H1 (cell line): Measurements from ENCODE around the gene MBNL1.

Source experiments
- ATF2 ChIP-seq: IDR thresholded peaks from 2 replicates; pipeline ENCODE4 v1.6.1; 2012; ENCODE audit warnings: low read length, inconsistent platforms
- CEBPB ChIP-seq: IDR thresholded peaks from 2 replicates; pipeline ENCODE4 v1.6.1; 2012; ENCODE audit warnings: low read depth, low read length
- CTCF ChIP-seq, 3 experiments: IDR thresholded peaks; 1 replicate in 2 of 3; 2 replicates in 1 of 3; pipeline versions ENCODE4 v1.5.1 to v1.6.1; 2011; ENCODE audit warnings: low read length in 3 of 3, mild to moderate bottlenecking in 3 of 3, inconsistent platforms in 2 of 3, low read depth in 1 of 3, moderate library complexity in 1 of 3; ENCODE audit not compliant: insufficient read depth in 1 of 3; ENCODE audit errors: control extremely low read depth in 1 of 3
- EZH2 ChIP-seq: fragments of 200-600 bp; sonication (generic); IDR thresholded peaks from 2 replicates; pipeline ENCODE4 v1.7.1; 2012; ENCODE audit warnings: low read depth, mild to moderate bottlenecking, moderate library complexity, low read length, inconsistent platforms; ENCODE audit not compliant: severe bottlenecking
- GTF2F1 ChIP-seq: IDR thresholded peaks from 2 replicates; pipeline ENCODE4 v1.6.1; 2012; ENCODE audit warnings: low read depth, low read length, improper control_type of control experiment, borderline replicate concordance
- POLR2A ChIP-seq, 2 experiments: IDR thresholded peaks; 1 replicate in 1 of 2; 2 replicates in 1 of 2; pipeline ENCODE4 v1.6.1; 2011; ENCODE audit warnings: low read depth in 2 of 2, low read length in 2 of 2, mild to moderate bottlenecking in 2 of 2; ENCODE audit errors: control extremely low read depth in 1 of 2
- RAD21 ChIP-seq, 2 experiments: IDR thresholded peaks in 1 of 2; conservative IDR thresholded peaks in 1 of 2; 2 replicates each; pipeline ENCODE4 v1.6.1; 2011; ENCODE audit warnings: low read depth in 2 of 2, low read length in 2 of 2, improper control_type of control experiment in 1 of 2, inconsistent platforms in 1 of 2, mild to moderate bottlenecking in 1 of 2, moderate library complexity in 1 of 2
- RFX5 ChIP-seq: IDR thresholded peaks from 2 replicates; pipeline ENCODE4 v1.6.1; 2011; ENCODE audit warnings: low read depth, low read length, improper control_type of control experiment, borderline replicate concordance
- SIN3A ChIP-seq, 2 experiments: IDR thresholded peaks in 1 of 2; conservative IDR thresholded peaks in 1 of 2; 2 replicates each; pipeline ENCODE4 v1.6.1; 2011 to 2012; ENCODE audit warnings: low read length in 2 of 2, improper control_type of control experiment in 1 of 2, low read depth in 1 of 2, mild to moderate bottlenecking in 1 of 2
- SIRT6 ChIP-seq: IDR thresholded peaks from one replicate; pipeline ENCODE4 v1.7.1; 2012; ENCODE audit warnings: low read length, inconsistent platforms
- SUZ12 ChIP-seq: fragments of 200-600 bp; sonication (generic); IDR thresholded peaks from 2 replicates; pipeline ENCODE4 v1.6.1; 2012; ENCODE audit warnings: mild to moderate bottlenecking, inconsistent platforms, low read length, moderate library complexity, mixed read lengths

- no peak for TF ChIP-seq RAD21 (IDR thresholded peaks at IDR 0.05 in 1 of 2, conservative IDR thresholded peaks at IDR 0.05 in 1 of 2; ENCODE audit: low read depth in 2 of 2, low read length in 2 of 2)
- TF ChIP-seq SIRT6: no peak
- TF ChIP-seq RFX5: no peak
- no peak for TF ChIP-seq EZH2
- TF ChIP-seq SUZ12: no peak
- TF ChIP-seq CTCF (IDR thresholded peaks at IDR 0.05; ENCODE audit: control extremely low read depth in 1 of 3, insufficient read depth in 1 of 3, low read depth in 1 of 3, low read length in 3 of 3): no peak
- no peak for TF ChIP-seq POLR2A (IDR thresholded peaks at IDR 0.05; ENCODE audit: control extremely low read depth in 1 of 2, low read depth in 2 of 2, low read length in 2 of 2)
- no peak for TF ChIP-seq CEBPB
- no peak for TF ChIP-seq SIN3A (conservative IDR thresholded peaks at IDR 0.05 in 1 of 2, IDR thresholded peaks at IDR 0.05 in 1 of 2; ENCODE audit: low read depth in 1 of 2, low read length in 2 of 2)
- no peak for TF ChIP-seq ATF2
- TF ChIP-seq GTF2F1: no peak
Measured at GRCh38 chr3:152278756-152279427, 10.2 kb downstream of the MBNL1 start.
